GM12873 (cell line): Measurements from ENCODE around the gene ANKRD11.

Source experiments
- CTCF ChIP-seq: IDR thresholded peaks from 2 replicates; pipeline ENCODE4 v1.5.1; 2012; ENCODE audit warnings: low read depth, mild to moderate bottlenecking, moderate library complexity, low read length, control low read depth; ENCODE audit not compliant: insufficient read depth; ENCODE audit errors: missing control alignments

The ANKRD11 gene

GRCh38 chr16:89484923-89485679, 5.3 kb downstream of the ANKRD11 start:
- TF ChIP-seq CTCF = no peak

- TF ChIP-seq CTCF = no peak
Observed at GRCh38 chr16:89484041-89484501, 6.3 kb downstream of the ANKRD11 start.

GRCh38 chr16:89482817-89483205, 7.5 kb downstream of the ANKRD11 start:
- TF ChIP-seq CTCF = no peak

GRCh38 chr16:89482150-89482816, 8.1 kb downstream of the ANKRD11 start:
- no peak for TF ChIP-seq CTCF

- TF ChIP-seq CTCF = no peak
Observed at GRCh38 chr16:89481356-89481955, 8.9 kb downstream of the ANKRD11 start.

- no peak for TF ChIP-seq CTCF
Observed at GRCh38 chr16:89478576-89479221, 11.7 kb downstream of the ANKRD11 start.

- TF ChIP-seq CTCF = no peak
Observed at GRCh38 chr16:89476811-89477261, 13.5 kb downstream of the ANKRD11 start.
